ENCODE results near the gene ASB10. TPM values are rescaled to one million over a fixed set of nuclear protein-coding genes. Genes with fewer than 3 reads are reported as not detected.

Gene ASB10
- total and polyA plus RNA-seq, 2 of the 13 experiments (the other 11 are each of a cell fraction or from before 2014, with no cell fraction given): not detected

DNA sequence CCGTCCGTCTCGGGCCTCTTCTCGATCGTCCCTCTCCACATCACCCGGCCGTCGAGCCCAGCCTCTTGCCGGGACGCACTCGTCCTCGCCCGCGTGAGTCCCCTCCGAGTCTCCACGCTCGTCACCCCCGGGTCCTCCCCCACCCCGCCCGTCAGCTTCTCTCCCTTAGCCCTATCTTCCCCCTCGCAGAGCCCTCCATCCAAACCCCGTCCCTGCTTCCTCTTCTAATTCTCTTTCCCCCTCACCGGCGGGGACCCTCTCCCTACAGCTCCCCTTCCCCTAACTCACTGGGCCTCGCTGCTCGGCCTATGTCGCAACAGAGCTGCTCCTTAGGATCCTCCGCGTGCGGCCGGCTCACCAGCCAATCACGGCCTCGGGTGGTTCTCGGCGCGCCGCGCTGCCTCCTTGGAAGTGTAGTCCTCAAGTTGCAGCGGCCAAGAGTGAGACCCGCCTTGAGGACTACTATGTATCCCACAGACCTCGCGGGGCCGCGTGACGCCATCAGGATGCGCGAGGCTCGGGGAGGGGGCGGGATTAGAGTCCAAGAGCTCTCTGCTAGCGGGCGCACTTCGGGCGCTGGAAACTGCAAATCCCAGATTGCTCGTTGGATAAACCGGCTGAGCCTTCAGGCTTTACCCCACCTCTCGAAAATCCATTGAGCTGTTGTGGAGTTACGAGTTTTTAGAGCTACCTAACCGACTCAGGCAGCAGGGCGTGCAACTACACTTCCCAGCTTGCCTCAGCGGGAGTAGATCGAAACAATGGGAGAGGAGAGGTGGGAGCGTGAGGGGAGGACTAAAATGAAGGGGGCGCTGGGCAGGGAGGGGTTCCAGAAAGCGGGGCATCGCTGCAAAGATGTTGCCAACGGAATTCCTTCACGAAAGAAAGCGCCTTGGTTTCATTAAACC, 40.1 kb upstream of the ASB10 start, which contains the start of gene ABCF2 (continued):
- TF ChIP-seq GFI1 (CRISPR knock-in tag; IDR thresholded peaks at IDR 0.05; ENCODE audit: borderline replicate concordance): peak; percentile 69; the same call in 1 of the 2 replicates
- no peak for TF ChIP-seq ZNF557 (CRISPR knock-in tag; IDR thresholded peaks at IDR 0.05)
- no peak; the same call in 1 of the 2 replicates for TF ChIP-seq NRL (CRISPR knock-in tag; IDR thresholded peaks at IDR 0.05; ENCODE audit: borderline replicate concordance)
- TF ChIP-seq SRY (CRISPR knock-in tag; IDR thresholded peaks at IDR 0.05): 0 out of 2 replicates have a peak, but pooled peaks have one; percentile 33
- TF ChIP-seq, protein P1, sequence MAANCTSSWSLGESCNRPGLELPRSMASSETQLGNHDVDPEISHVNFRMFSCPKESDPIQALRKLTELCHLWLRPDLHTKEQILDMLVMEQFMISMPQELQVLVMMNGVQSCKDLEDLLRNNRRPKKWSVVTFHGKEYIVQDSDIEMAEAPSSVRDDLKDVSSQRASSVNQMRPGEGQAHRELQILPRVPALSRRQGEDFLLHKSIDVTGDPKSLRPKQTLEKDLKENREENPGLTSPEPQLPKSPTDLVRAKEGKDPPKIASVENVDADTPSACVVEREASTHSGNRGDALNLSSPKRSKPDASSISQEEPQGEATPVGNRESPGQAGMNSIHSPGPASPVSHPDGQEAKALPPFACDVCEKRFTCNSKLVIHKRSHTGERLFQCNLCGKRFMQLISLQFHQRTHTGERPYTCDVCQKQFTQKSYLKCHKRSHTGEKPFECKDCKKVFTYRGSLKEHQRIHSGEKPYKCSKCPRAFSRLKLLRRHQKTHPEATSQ (CRISPR knock-in tag; IDR thresholded peaks at IDR 0.05; ENCODE audit: borderline replicate concordance): no peak; the same call in 1 of the 2 replicates
- no peak for TF ChIP-seq ZNF251 (CRISPR knock-in tag; IDR thresholded peaks at IDR 0.05)
- TF ChIP-seq ZFYVE20 (CRISPR knock-in tag; IDR thresholded peaks at IDR 0.05; ENCODE audit: borderline replicate concordance, low read depth): no peak
- TF ChIP-seq, protein P2, sequence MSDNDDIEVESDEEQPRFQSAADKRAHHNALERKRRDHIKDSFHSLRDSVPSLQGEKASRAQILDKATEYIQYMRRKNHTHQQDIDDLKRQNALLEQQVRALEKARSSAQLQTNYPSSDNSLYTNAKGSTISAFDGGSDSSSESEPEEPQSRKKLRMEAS (IDR thresholded peaks at IDR 0.05): peak; percentile 85
- peak; percentile 36; the same call in 1 of the 2 replicates for TF ChIP-seq FOSL2 (CRISPR knock-in tag; IDR thresholded peaks at IDR 0.05)
- TF ChIP-seq, protein P3, sequence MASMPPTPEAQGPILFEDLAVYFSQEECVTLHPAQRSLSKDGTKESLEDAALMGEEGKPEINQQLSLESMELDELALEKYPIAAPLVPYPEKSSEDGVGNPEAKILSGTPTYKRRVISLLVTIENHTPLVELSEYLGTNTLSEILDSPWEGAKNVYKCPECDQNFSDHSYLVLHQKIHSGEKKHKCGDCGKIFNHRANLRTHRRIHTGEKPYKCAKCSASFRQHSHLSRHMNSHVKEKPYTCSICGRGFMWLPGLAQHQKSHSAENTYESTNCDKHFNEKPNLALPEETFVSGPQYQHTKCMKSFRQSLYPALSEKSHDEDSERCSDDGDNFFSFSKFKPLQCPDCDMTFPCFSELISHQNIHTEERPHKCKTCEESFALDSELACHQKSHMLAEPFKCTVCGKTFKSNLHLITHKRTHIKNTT (CRISPR knock-in tag; IDR thresholded peaks at IDR 0.05): no peak
- no peak; the same call in 1 of the 2 replicates for TF ChIP-seq ZBTB20 (CRISPR knock-in tag; IDR thresholded peaks at IDR 0.05; ENCODE audit: borderline replicate concordance, low read depth)
- TF ChIP-seq, protein P4, sequence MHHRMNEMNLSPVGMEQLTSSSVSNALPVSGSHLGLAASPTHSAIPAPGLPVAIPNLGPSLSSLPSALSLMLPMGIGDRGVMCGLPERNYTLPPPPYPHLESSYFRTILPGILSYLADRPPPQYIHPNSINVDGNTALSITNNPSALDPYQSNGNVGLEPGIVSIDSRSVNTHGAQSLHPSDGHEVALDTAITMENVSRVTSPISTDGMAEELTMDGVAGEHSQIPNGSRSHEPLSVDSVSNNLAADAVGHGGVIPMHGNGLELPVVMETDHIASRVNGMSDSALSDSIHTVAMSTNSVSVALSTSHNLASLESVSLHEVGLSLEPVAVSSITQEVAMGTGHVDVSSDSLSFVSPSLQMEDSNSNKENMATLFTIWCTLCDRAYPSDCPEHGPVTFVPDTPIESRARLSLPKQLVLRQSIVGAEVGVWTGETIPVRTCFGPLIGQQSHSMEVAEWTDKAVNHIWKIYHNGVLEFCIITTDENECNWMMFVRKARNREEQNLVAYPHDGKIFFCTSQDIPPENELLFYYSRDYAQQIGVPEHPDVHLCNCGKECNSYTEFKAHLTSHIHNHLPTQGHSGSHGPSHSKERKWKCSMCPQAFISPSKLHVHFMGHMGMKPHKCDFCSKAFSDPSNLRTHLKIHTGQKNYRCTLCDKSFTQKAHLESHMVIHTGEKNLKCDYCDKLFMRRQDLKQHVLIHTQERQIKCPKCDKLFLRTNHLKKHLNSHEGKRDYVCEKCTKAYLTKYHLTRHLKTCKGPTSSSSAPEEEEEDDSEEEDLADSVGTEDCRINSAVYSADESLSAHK (CRISPR knock-in tag; IDR thresholded peaks at IDR 0.05; ENCODE audit: borderline replicate concordance): no peak
- no peak for TF ChIP-seq ZC3H13 (CRISPR knock-in tag; IDR thresholded peaks at IDR 0.05)
- 0 out of 2 replicates have a peak, but pooled peaks have one; percentile 44 for TF ChIP-seq ZNF607 (CRISPR knock-in tag; IDR thresholded peaks at IDR 0.05; ENCODE audit: borderline replicate concordance)
- TF ChIP-seq KDM3A (CRISPR knock-in tag; IDR thresholded peaks at IDR 0.05; ENCODE audit: low read depth): no peak
- TF ChIP-seq, protein P5, sequence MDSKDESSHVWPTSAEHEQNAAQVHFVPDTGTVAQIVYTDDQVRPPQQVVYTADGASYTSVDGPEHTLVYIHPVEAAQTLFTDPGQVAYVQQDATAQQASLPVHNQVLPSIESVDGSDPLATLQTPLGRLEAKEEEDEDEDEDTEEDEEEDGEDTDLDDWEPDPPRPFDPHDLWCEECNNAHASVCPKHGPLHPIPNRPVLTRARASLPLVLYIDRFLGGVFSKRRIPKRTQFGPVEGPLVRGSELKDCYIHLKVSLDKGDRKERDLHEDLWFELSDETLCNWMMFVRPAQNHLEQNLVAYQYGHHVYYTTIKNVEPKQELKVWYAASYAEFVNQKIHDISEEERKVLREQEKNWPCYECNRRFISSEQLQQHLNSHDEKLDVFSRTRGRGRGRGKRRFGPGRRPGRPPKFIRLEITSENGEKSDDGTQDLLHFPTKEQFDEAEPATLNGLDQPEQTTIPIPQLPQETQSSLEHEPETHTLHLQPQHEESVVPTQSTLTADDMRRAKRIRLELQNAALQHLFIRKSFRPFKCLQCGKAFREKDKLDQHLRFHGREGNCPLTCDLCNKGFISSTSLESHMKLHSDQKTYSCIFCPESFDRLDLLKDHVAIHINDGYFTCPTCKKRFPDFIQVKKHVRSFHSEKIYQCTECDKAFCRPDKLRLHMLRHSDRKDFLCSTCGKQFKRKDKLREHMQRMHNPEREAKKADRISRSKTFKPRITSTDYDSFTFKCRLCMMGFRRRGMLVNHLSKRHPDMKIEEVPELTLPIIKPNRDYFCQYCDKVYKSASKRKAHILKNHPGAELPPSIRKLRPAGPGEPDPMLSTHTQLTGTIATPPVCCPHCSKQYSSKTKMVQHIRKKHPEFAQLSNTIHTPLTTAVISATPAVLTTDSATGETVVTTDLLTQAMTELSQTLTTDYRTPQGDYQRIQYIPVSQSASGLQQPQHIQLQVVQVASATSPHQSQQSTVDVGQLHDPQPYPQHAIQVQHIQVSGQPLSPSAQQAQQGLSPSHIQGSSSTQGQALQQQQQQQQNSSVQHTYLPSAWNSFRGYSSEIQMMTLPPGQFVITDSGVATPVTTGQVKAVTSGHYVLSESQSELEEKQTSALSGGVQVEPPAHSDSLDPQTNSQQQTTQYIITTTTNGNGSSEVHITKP (CRISPR knock-in tag; IDR thresholded peaks at IDR 0.05; ENCODE audit: low read depth): peak; percentile 53; the same call in 1 of the 2 replicates
- peak; percentile 82 for TF ChIP-seq ZNF709 (CRISPR knock-in tag; IDR thresholded peaks at IDR 0.05)
- TF ChIP-seq CBFB (CRISPR knock-in tag; IDR thresholded peaks at IDR 0.05): peak; percentile 76
- no peak for TF ChIP-seq ZNF12 (CRISPR knock-in tag; IDR thresholded peaks at IDR 0.05)
- peak; percentile 87 for TF ChIP-seq IRF2 (CRISPR knock-in tag; IDR thresholded peaks at IDR 0.05)
